Endometrium (tissue), 2 donors: ENCODE results near the gene TRIP10.
"Not testable (repeated sequence)": the region's sequence is repeated elsewhere in the genome, so short reads cannot be mapped to it uniquely, and the experiment has no call there.

Source experiments
- FAIRE-seq: peaks from 2 replicates; lab custom pipeline; 2012; peaks lifted over from hg19 to GRCh38; lab: Jason Lieb, UNC
- donor health status: control.
- donor health status: control.

TRIP10 gene

GRCh38 chr19:6739390-6739882 lies at the start of gene TRIP10:
Gene TRIP10 (plus strand): TSS chr19:6739680. CDS start chr19:6739762, 82 bp downstream.
- no peak for FAIRE-seq

- no peak for FAIRE-seq
These were observed 49.2 kb upstream of the TRIP10 start for GRCh38 chr19:6690160-6690885.

GRCh38 chr19:6691342-6691741 lies 48.1 kb upstream of the TRIP10 start:
- FAIRE-seq: no peak

- no peak for FAIRE-seq
These were observed 47.5 kb upstream of the TRIP10 start for GRCh38 chr19:6692027-6692426.

GRCh38 chr19:6693056-6693471 lies 46.4 kb upstream of the TRIP10 start:
- no peak for FAIRE-seq

- no peak for FAIRE-seq
These were observed 45.8 kb upstream of the TRIP10 start for GRCh38 chr19:6693681-6694080.

GRCh38 chr19:6694147-6694815 lies 45.2 kb upstream of the TRIP10 start:
- FAIRE-seq: no peak

GRCh38 chr19:6696239-6696820 lies 43.1 kb upstream of the TRIP10 start:
- FAIRE-seq: no peak

GRCh38 chr19:6697291-6697690 lies 42.2 kb upstream of the TRIP10 start:
- FAIRE-seq: no peak

GRCh38 chr19:6699935-6700334 lies 39.5 kb upstream of the TRIP10 start:
- peak; percentile 99 for FAIRE-seq

- FAIRE-seq: no peak
These were observed 38.7 kb upstream of the TRIP10 start for GRCh38 chr19:6700586-6701316.

- no peak for FAIRE-seq
These were observed 33.4 kb upstream of the TRIP10 start for GRCh38 chr19:6705931-6706632.

GRCh38 chr19:6706633-6706958 lies 32.9 kb upstream of the TRIP10 start:
- FAIRE-seq: no peak

- no peak for FAIRE-seq
These were observed 32.3 kb upstream of the TRIP10 start for GRCh38 chr19:6707011-6707657.

- no peak for FAIRE-seq
These were observed 31.8 kb upstream of the TRIP10 start for GRCh38 chr19:6707658-6708018.

GRCh38 chr19:6708346-6708745 lies 31.1 kb upstream of the TRIP10 start:
- no peak for FAIRE-seq

- FAIRE-seq: not testable (repeated sequence)
These were observed 30.6 kb upstream of the TRIP10 start for GRCh38 chr19:6708913-6709312.

- no peak for FAIRE-seq
These were observed 29.9 kb upstream of the TRIP10 start for GRCh38 chr19:6709549-6709948.

GRCh38 chr19:6710273-6711077 lies 29.0 kb upstream of the TRIP10 start:
- no peak for FAIRE-seq

GRCh38 chr19:6711078-6711361 lies 28.5 kb upstream of the TRIP10 start:
- no peak for FAIRE-seq

- FAIRE-seq: no peak
These were observed 27.9 kb upstream of the TRIP10 start for GRCh38 chr19:6711605-6712004.
